ENCODE measurements around the gene UBASH3A. TPM values are rescaled to one million over a fixed set of nuclear protein-coding genes. Genes with fewer than 3 reads are reported as not detected.

Gene UBASH3A
- total RNA-seq, 1 donor from 2014 or later: 65.7 TPM

- Mint-ChIP-seq H3K4me1 (peaks cover 4% of the 10 kb centered on the region), H3K27me3 (peaks cover 5% of the 10 kb centered on the region), H3K36me3 (ENCODE audit: low read depth) (no peaks in the 10 kb centered on the region), H3K4me3 (no peak overlapping the region), H3K9me3 (no peaks in the 10 kb centered on the region), H3K27ac (no peak overlapping the region)
- intact Hi-C loops (cut with micrococcal nuclease): no loop called here
- DNase-seq: no peak
Measured at GRCh38 chr21:42473498-42474042, 69.9 kb downstream of the UBASH3A start.

GRCh38 chr21:42474043-42474831 is 70.5 kb downstream of the UBASH3A start:
- H3K4me3 Mint-ChIP-seq: no peak overlapping the region
- H3K36me3 Mint-ChIP-seq (ENCODE audit: low read depth): no peaks in the 10 kb centered on the region
- H3K27me3 Mint-ChIP-seq: peaks cover 5% of the 10 kb centered on the region
- peak overlapping the region; percentile 39 for H3K27ac Mint-ChIP-seq
- H3K9me3 Mint-ChIP-seq: no peaks in the 10 kb centered on the region
- intact Hi-C loops (cut with micrococcal nuclease): no loop called here
- peaks cover 5% of the 10 kb centered on the region for H3K4me1 Mint-ChIP-seq
- DNase-seq: no peak

GRCh38 chr21:42475036-42475435 is 71.3 kb downstream of the UBASH3A start:
- H3K27ac Mint-ChIP-seq: no peak overlapping the region
- intact Hi-C loops (cut with micrococcal nuclease): no loop called here
- H3K27me3 Mint-ChIP-seq: peaks cover 5% of the 10 kb centered on the region
- H3K9me3 Mint-ChIP-seq: no peaks in the 10 kb centered on the region
- H3K4me3 Mint-ChIP-seq: no peak overlapping the region
- peaks cover 12% of the 10 kb centered on the region for H3K4me1 Mint-ChIP-seq
- no peak for DNase-seq
- no peaks in the 10 kb centered on the region for H3K36me3 Mint-ChIP-seq (ENCODE audit: low read depth)

GRCh38 chr21:42475526-42476387 is 72.1 kb downstream of the UBASH3A start:
- H3K9me3 Mint-ChIP-seq: no peaks in the 10 kb centered on the region
- H3K27me3 Mint-ChIP-seq: peaks cover 5% of the 10 kb centered on the region
- H3K36me3 Mint-ChIP-seq (ENCODE audit: low read depth): no peaks in the 10 kb centered on the region
- peaks cover 12% of the 10 kb centered on the region for H3K4me1 Mint-ChIP-seq
- intact Hi-C loops (cut with micrococcal nuclease): no loop called here
- no peak overlapping the region for H3K4me3 Mint-ChIP-seq
- DNase-seq: no peak
- no peak overlapping the region for H3K27ac Mint-ChIP-seq

- Mint-ChIP-seq H3K27me3 (peaks cover 11% of the 10 kb centered on the region), H3K4me3 (no peak overlapping the region), H3K36me3 (ENCODE audit: low read depth) (no peaks in the 10 kb centered on the region), H3K4me1 (peaks cover 12% of the 10 kb centered on the region), H3K9me3 (no peaks in the 10 kb centered on the region), H3K27ac (no peak overlapping the region)
- intact Hi-C loops (cut with micrococcal nuclease): no loop called here
- DNase-seq: no peak
Measured at GRCh38 chr21:42476388-42477331, 73.0 kb downstream of the UBASH3A start.

- intact Hi-C loops (cut with micrococcal nuclease): no loop called here
- H3K4me1 Mint-ChIP-seq: peaks cover 12% of the 10 kb centered on the region
- H3K9me3 Mint-ChIP-seq: no peaks in the 10 kb centered on the region
- no peak overlapping the region for H3K4me3 Mint-ChIP-seq
- no peak overlapping the region for H3K27ac Mint-ChIP-seq
- no peaks in the 10 kb centered on the region for H3K36me3 Mint-ChIP-seq (ENCODE audit: low read depth)
- peaks cover 16% of the 10 kb centered on the region for H3K27me3 Mint-ChIP-seq
- no peak for DNase-seq
Measured at GRCh38 chr21:42478504-42478903, 74.8 kb downstream of the UBASH3A start.

- intact Hi-C loops (cut with micrococcal nuclease): no loop called here
- Mint-ChIP-seq H3K9me3 (no peaks in the 10 kb centered on the region), H3K4me1 (peaks cover 7% of the 10 kb centered on the region), H3K27ac (no peak overlapping the region), H3K36me3 (ENCODE audit: low read depth) (no peaks in the 10 kb centered on the region), H3K27me3 (peaks cover 19% of the 10 kb centered on the region), H3K4me3 (no peak overlapping the region)
- DNase-seq: no peak
Measured at GRCh38 chr21:42479582-42479981, 75.9 kb downstream of the UBASH3A start.

GRCh38 chr21:42480736-42481135 is 77.0 kb downstream of the UBASH3A start:
- Mint-ChIP-seq H3K4me1 (peaks cover 7% of the 10 kb centered on the region), H3K9me3 (no peaks in the 10 kb centered on the region), H3K27ac (no peak overlapping the region), H3K36me3 (ENCODE audit: low read depth) (no peaks in the 10 kb centered on the region), H3K4me3 (no peak overlapping the region), H3K27me3 (peaks cover 23% of the 10 kb centered on the region)
- intact Hi-C loops (cut with micrococcal nuclease): no loop called here
- no peak for DNase-seq

- peaks cover 25% of the 10 kb centered on the region for H3K27me3 Mint-ChIP-seq
- no peaks in the 10 kb centered on the region for H3K36me3 Mint-ChIP-seq (ENCODE audit: low read depth)
- no peak overlapping the region for H3K4me3 Mint-ChIP-seq
- no peak overlapping the region for H3K27ac Mint-ChIP-seq
- no peak for DNase-seq
- intact Hi-C loops (cut with micrococcal nuclease): no loop called here
- H3K9me3 Mint-ChIP-seq: no peaks in the 10 kb centered on the region
- peaks cover 7% of the 10 kb centered on the region for H3K4me1 Mint-ChIP-seq
Measured at GRCh38 chr21:42481169-42481568, 77.5 kb downstream of the UBASH3A start.

GRCh38 chr21:42484966-42485365 is 81.3 kb downstream of the UBASH3A start:
- no peak for DNase-seq
- Mint-ChIP-seq H3K9me3 (peaks cover 10% of the 10 kb centered on the region), H3K27me3 (peaks cover 48% of the 10 kb centered on the region), H3K36me3 (ENCODE audit: low read depth) (no peaks in the 10 kb centered on the region), H3K4me3 (no peak overlapping the region), H3K4me1 (no peaks in the 10 kb centered on the region), H3K27ac (no peak overlapping the region)
- intact Hi-C loops (cut with micrococcal nuclease): no loop called here

- Mint-ChIP-seq H3K4me3 (no peak overlapping the region), H3K9me3 (peaks cover 10% of the 10 kb centered on the region)
Measured at GRCh38 chr21:42486072-42486471, 82.4 kb downstream of the UBASH3A start.

GRCh38 chr21:42486531-42486930 is 82.8 kb downstream of the UBASH3A start:
- intact Hi-C loops (cut with micrococcal nuclease): no loop called here
- H3K4me3 Mint-ChIP-seq: no peak overlapping the region
- H3K27ac Mint-ChIP-seq: no peak overlapping the region
- H3K4me1 Mint-ChIP-seq: peaks cover 2% of the 10 kb centered on the region
- no peak for DNase-seq
- peaks cover 10% of the 10 kb centered on the region for H3K9me3 Mint-ChIP-seq
- H3K36me3 Mint-ChIP-seq (ENCODE audit: low read depth): no peaks in the 10 kb centered on the region
- peaks cover 45% of the 10 kb centered on the region for H3K27me3 Mint-ChIP-seq

More at GRCh38 chr21:42486072-42486471, 82.4 kb downstream of the UBASH3A start:
- Mint-ChIP-seq H3K36me3 (ENCODE audit: low read depth) (no peaks in the 10 kb centered on the region), H3K27ac (no peak overlapping the region), H3K27me3 (peaks cover 49% of the 10 kb centered on the region), H3K4me1 (peaks cover 2% of the 10 kb centered on the region)
- intact Hi-C loops (cut with micrococcal nuclease): no loop called here
- no peak for DNase-seq

- Mint-ChIP-seq H3K4me3 (no peak overlapping the region), H3K36me3 (ENCODE audit: low read depth) (no peaks in the 10 kb centered on the region), H3K27ac (no peak overlapping the region), H3K9me3 (peaks cover 10% of the 10 kb centered on the region), H3K27me3 (peaks cover 34% of the 10 kb centered on the region), H3K4me1 (peaks cover 9% of the 10 kb centered on the region)
- intact Hi-C loops (cut with micrococcal nuclease): no loop called here
- no peak for DNase-seq
Measured at GRCh38 chr21:42489006-42489563, 85.4 kb downstream of the UBASH3A start.

Measured in activated CD4-positive, alpha-beta T cell treated with anti-CD3 and anti-CD28 coated beads, Interleukin-2, amount 10 ng/mL, durations not matched to agents 24 days and 14 days (primary cell).